Activated CD4-positive, CD25-positive, alpha-beta regulatory T cell (primary cell): ENCODE data around the gene RPL18.
"Not testable (repeated sequence)": the region's sequence is repeated elsewhere in the genome, so short reads cannot be mapped to it uniquely, and the experiment has no call there.

ENCODE experiments used
- DNase-seq, 4 experiments: peaks; one replicate each; lab custom pipeline; 2025; lab: John Stamatoyannopoulos, UW

RPL18 gene

GRCh38 chr19:48644839-48645619 lies 26.1 kb upstream of the RPL18 start:
- DNase-seq: peak; percentile 50 to 53 (median 52)

GRCh38 chr19:48644355-48644754 lies 25.4 kb upstream of the RPL18 start:
- DNase-seq: no peak

GRCh38 chr19:48642862-48643261 lies 23.9 kb upstream of the RPL18 start:
- no peak for DNase-seq

GRCh38 chr19:48641850-48642249 lies 22.9 kb upstream of the RPL18 start:
- no peak for DNase-seq

GRCh38 chr19:48639483-48640375 lies 20.8 kb upstream of the RPL18 start:
- DNase-seq: no peak

- no peak for DNase-seq
These were observed 19.9 kb upstream of the RPL18 start for GRCh38 chr19:48638831-48639381.

DNA sequence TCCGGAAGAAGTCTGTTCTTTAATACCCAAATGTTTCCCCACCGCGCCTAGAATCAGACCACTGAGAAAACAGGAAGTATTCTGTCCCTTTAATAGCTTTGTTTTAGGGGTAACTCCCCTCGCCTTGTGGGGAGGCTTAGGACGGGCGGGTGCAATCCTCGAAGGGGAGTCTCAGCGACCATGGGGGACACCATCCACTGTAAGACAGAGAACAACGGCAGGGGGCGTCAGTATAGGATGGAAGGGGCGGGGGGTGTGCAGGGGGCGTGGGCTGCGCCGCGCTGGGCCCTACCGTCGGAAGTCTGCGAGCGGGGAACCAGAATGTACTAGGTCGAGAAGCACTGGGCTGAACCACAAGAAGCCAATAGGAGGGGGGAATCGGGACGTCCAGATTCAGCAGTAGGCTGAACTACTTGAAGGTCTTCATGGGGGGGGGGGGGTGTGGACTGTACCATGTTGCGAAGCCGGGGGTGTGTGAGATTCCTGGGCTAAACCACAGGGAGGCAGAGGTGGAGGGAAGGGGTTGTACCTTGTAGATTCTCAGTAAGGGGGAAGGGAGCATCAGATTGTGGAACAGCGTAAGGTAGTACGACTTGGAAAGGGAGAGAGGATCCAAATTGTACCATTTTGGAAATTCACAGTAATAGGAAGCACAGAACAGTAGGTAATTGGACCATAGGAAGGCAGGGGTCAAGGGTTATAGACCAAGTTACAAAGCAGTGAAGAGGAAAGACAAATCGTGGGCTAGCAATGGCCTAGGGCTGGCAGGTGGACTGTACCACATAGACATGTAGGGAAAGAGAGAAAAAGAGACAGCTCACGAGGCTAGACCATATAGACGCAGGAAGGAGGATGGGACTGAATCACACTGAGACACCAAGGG lies 19.2 kb upstream of the RPL18 start:
- peak; percentile 58 to 73 (median 64) for DNase-seq

- peak; percentile 95 to 99 (median 98) for DNase-seq
These were observed 18.5 kb upstream of the RPL18 start for GRCh38 chr19:48637449-48637947.

GRCh38 chr19:48636859-48637448 lies 18.0 kb upstream of the RPL18 start, which contains the start of gene DBP:
Gene DBP, minus strand, starts transcription at chr19:48637379. Its CDS starts 385 bp downstream, at chr19:48636994.
- DNase-seq: peak in 1 of 4 experiments; percentile 46

DNA sequence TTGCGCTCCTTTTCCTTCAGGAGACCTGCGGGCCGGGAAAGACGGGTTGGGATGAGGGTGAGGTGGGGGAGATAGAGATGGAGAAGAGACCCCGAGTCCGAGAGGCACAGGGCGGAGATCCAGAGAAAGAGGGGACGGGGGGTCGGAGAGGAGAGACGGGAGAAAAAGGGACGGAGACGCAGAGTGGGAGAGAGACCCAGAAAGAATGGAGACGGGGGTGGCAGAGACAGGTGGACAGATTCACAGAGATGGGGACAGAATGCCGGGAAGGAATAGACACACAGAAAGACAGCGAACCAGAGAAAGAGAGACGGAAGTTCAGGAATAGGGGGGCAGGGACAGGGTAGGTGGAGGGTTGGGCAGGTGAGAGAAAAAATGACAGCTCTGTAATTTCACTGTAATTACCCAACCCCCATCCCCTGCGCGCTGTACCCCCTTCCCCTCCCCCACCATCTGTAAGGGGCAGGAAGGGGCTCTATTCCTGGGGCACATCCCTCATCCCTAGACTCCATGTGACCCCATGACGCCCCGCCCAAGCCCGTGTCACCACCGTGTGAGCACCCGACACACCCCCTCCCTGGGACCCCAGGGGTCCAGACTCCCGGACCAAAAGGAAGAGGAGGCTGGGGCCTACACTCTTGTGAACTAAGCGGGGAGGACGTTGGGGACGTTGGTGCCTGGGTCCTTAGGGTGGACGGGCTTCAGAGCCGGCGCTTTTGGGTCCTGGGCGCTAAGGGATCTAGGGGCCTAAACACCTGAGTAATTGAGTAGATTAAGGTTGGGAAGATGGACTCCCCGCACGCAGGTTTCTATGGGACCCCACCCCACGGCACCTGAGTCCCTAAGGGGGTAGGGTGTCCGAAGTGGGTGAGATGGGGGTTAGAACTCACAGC lies 17.2 kb upstream of the RPL18 start:
- DNase-seq: no peak

DNA sequence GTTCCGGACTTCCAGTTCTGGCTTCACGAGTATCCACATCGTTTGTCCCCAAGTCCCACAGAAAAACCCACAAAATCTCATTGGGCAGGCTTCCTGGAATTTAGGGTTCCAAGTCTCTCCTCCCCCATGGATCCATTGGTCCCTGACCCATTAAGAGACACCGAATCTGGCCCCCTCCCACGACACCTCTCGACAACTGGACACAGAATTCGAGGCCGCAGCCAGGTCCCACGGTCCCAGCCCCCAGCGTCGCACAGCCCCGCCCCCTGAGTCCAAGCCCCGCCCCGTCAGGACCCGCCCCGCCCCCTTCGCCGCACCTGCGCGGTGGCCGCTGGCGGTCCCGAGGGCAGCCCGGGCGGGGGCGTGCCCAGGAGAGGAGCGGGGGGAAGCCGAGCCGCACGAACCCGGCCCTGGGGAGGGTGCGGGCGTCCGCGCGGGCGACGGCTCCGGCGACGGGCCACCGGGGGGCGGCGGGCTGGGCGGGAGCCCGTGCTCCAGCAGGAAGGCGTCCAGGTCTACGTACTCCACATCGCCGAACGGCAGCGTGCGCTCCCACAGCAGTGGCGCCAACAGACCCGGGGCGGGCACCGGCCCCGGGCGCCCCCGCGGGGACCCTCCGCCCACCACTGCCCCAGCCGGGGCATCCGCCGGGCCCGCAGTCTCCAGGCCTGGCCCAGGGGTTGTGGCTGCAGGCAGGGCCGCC lies 16.4 kb upstream of the RPL18 start:
- DNase-seq: peak; percentile 68 to 73 (median 70)

- DNase-seq: peak; percentile 81 to 85 (median 84)
These were observed 15.7 kb upstream of the RPL18 start for GRCh38 chr19:48634424-48635262.

GRCh38 chr19:48634036-48634342 lies 15.0 kb upstream of the RPL18 start:
- no peak for DNase-seq

DNA sequence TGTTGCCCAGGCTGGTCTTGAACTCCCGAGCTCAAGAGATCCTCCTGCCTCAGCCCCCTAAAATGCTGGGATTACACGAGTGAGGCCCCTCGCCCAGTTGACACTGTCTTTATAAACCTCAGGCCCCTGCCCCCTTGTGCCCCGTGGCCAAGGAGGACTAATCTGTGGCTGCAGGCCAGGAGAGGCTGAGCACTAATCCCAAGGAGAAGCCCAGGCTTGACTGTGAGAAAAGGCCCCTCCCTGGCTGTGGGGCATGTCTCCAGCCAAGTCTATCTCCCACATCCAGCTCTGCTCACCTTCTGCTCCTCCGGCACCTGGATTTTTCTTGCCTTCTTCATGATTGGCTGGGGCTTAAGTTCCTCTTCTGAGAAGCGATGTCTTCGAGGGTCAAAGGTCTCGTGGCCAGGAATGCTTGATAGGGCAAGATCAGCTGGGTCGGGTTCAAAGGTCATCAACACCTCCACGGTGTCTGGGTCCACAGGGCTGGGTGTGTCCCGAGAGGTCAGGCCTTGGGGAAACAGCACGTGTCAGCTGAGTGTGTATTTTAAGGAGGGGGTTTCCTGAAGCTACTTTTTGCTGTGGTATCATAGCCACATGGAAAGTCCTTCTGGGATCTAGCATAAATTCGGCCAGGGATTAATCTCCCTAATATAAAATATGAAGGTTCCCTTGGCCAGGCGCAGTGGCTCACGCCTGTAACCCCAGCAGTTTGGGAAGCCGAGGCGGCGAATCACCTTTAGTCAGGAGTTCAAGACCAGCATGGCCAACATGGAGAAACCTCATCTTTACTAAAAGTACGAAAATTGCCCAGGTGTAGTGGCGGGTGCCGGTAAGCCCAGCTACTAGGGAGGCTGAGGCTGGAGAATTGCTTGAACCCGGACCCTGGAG lies 14.4 kb upstream of the RPL18 start:
- no peak for DNase-seq

DNA sequence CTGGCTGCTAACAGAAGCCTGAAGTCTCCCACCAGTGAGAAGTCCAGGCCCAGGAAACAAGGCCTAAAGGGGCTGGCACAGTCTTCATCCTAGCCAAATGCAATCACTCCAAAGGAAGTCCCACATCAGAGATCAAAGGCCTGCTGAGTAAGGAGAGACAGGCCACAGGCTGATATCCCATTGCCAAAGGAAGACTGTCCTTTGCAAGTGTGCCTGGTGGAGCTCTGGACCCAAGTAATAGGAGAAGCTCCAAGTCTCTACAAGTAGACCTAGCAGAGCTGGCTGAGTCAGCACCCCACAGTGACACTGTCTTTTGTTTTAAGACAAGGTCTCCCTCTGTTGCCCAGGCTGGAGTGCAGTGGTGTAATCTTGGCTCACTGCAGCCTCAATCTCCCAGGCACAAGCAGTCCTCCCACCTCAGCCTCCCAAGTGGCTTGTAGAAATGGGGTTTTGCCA lies 13.7 kb upstream of the RPL18 start:
- DNase-seq: no peak

GRCh38 chr19:48632286-48632685 lies 13.3 kb upstream of the RPL18 start:
- DNase-seq: not testable (repeated sequence)

DNA sequence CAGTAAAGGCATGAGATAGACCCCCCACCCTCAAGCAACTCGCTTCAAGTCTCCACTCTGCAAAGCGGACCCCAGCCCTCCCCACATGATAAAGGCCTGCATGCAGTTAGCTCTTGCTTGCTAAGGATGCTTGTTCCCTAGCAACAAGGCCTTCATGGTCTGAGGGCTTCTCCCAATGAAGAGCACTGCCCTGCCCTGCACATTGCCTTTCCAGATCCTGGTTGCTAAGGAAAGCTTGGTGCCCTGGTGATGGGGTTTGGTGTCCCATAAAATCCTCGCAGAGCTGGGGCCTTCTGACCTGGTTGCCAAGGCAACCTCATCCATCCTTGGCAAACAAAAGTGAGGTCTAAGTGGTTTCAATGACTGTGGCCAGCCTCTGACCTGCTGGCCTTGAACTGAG lies 12.2 kb upstream of the RPL18 start:
- no peak for DNase-seq
